Stimulated activated CD8-positive, alpha-beta memory T cell treated with anti-CD3 and anti-CD28 coated beads, Interleukin-15, amount 100 ng/mL, for 4 hours (primary cell): ENCODE results near the gene SORCS2.

Experiments
- DNase-seq, 2 donors: peaks; one replicate each; pipeline ENCODE4 v3.0.0-alpha.2; 2020; ENCODE audit warnings: low read depth in 2 of 2

The SORCS2 gene

DNA sequence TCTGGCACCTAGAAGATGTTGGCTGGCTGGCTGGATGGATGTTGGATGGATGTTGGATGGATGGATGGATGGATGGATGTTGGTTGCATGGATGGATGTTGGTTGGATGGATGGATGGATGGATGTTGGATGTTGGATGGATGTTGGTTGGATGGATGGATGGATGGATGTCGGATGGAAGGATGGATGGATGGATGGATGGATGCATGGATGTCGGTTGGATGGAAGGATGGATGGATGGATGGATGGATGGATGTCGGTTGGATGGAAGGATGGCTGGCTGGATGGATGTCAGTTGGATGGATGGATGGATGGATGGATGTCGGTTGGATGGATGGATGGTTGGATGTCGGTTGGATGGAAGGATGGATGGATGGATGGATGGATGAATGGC lies 145.7 kb downstream of the SORCS2 start:
- no peak for DNase-seq

DNA sequence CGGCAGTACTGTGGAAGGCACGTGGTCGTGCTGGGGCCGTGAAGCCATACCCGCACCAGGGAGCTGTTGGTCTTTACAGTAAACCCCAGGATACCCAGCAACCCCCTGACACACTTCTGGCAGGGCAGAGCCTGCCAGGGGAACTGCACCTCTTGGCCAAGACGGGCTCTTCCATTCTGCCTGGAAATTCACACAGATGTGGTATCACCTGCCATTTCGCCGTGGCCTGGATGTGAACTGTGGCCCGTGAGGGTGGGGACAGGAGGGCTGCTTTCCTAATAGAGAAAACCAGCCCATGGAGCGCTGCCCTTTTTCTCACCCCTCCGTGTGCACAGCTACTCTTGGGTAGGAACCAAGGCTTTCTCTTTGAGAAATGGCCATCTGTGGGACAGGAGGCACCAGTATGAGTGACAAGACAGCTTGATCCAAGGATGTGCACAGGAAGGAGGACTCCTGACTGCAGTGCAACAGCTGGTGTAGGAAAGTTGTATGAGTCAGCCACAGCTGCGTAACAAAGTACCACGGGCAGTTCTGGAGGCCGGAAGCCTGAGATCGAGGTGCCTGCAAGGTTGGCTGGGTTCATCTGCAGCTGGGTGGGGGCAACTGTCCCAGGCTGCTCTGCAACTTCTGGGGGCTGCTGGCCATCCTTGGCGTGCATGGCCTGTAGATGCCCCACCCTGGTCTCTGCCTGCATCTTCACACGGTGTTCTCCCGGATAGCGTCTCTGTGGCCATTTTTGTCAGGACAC lies 146.7 kb downstream of the SORCS2 start:
- no peak for DNase-seq

DNA sequence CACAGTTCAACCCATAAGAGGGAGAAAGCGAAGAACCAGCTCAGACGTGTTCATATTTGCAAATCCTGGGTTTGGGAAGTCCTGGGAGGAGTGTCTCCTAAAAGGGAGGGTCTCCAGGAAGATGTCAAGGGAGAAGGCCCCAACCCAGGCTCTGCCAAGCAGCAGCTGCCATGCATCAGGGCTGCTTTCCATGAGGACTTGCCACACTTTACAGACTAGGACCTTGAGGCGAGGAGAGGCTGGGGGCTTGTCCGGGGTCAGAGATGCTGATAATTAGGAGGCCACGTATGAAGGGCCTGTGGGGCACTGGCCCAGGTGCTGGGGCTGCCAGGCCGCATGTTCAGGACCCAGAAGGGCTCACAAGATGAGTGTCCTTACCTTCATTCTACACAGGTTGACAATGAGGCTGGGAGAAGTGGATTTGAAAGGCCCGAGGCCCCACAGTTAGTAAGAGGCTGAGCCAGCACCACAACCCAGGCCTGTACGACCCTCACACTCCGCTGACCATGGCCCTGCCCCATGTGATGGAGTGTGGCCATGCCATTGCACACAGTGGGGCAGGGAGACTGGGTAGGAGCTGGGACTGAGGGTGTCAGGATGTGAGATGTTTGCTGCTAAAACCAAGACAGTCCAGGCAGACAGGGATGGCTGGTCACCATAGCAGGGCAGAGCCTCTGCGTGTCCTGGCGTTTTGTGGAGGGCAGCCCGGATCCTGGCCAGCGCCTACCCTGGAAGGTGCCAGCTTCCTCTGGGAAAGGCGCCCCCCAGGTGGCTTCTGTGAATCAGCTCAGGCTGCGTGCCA lies 147.6 kb downstream of the SORCS2 start:
- no peak for DNase-seq

DNA sequence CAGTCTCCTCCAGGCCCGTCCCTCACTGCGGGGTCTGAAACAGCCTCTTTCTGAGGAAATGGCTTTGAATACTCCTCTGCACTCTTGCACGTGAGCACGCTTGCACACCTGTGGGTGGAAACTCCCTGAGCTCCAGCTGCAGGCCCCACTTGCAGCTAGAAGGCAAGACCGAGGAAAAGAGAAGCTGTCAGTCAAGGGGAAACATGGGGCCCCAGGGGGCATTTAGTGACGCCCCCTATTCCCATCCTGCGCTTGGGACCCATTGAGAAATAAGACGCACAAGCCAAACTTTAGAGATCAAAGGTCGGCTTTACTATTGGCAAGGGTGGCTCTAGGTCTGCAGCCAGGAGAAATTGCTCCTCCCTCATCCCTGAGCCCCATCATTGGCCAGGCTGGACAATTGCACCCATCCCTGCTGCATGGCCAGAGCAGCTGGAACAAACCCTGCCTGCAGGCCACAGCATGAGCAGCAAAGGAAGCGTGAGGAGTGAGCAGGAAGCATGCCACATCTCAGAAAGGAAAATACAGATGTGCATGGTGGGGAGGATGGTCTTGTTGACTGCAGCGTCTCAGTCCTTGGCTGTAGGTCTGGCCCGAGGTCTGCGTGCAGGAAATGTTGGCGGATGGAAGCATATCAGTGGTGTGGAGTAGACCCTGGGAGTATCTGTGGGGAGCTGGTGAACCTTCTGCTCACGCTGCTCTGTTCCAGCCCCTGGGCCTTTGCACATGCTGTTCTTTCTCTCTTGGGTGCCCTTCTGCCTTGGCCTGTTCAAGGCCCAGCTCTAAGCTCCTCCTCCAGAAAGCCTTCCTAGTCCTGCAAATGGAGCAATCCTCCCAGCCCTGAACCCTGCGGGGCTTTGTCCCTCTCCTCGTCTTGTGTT lies 148.5 kb downstream of the SORCS2 start:
- no peak for DNase-seq

DNA sequence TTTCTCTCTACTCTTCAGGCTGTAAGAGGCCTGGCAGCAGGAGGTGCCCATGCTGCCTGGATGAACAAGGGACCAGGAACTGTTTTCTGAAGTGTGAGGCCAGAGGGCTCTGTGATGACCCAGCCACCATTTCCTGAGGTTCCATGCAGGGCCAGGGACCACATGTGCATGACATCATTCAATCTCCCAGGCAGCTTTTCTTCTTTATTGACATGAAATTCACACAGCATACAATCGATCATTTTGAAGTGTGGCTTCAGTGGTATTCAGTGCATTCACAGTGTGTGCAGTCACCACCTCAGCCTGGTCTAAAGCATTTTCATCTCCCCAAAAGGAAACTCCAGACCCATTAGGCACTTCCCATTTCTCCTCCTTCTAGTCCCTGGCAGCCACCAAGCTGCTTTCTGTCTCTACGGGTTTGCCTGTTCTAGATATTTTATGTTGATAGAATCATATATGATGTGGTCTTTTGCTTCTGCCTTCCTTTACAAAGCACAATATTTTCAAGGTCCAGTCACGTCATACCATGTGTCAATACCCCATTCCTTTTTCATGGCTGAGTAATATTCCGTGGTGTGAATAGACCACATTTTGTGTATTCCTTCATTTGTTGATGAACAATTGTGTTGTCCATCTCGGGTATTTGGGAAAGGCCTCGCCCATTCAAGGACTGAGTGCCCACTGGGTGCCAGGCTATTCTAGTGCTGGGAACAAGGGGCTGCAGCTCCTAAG lies 149.3 kb downstream of the SORCS2 start:
- DNase-seq, result no peak

DNA sequence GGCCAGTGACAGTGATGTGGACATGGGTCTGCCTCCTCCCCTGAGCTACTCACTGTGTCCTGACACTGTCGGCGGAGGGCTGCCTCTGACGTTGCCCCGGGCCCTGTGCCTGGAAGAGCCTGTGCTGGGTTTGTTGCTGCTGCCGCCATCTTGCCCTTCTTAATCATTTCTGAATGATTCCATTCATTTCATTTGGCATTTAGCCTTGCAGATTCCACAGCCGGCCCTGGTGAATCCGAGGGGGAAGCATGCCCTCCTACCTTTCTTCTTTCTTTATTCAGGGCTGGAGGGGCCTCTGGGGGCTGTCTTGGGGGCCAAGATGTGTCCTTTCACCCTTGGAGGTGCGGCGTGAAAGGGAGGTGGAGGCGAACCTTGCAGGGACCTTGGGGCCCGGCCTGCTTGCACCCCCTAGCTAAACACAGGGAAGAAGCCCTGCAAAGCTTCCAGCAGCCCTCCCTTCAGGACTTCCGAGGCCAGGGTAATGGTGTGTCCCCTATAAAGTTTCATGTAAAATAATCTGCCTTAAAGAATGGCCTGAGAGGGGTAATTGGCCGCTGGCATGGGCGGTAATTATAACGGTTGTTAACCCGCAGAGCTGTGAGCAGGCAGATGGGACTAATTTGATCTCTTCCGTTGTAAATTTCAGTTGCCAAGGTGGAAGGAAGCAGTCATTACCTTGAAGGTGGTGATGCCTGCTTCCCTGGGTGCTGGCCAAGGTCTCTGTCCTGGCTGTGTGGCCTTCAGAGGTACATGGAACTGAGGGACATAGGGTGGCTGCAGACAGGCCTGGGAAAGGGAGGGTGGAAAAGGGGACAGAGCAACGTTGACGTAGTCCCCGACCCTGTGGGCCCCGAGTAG lies 150.1 kb downstream of the SORCS2 start:
- no peak for DNase-seq

DNA sequence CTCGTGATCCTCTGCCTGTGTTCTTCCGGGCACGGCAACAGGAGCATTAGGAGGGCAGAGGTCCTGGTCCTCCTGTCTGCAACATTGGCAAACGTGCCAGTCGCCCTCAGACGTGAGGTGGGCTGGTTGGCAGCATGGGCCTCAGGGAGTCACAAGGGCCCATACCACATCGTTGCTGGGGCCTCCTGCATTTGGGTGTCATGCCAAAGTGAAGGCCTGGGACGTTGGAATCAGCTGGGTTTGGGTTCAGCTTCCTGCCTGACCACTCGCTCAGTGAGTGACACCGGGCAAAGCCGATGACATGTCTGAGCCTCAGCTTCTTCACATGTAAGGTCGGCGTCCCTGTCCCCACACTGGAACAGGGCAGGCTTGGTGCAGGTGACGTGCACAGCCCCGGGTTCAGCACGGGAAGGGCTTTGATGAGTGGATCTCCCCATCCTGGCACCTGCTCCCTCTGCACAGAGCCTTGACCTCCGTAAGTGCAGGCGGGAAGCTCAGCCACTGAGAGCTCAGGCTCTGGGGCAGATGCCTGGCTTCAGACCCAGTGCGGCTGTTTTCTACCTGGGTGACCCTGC lies 150.8 kb downstream of the SORCS2 start:
- DNase-seq, result no peak

DNA sequence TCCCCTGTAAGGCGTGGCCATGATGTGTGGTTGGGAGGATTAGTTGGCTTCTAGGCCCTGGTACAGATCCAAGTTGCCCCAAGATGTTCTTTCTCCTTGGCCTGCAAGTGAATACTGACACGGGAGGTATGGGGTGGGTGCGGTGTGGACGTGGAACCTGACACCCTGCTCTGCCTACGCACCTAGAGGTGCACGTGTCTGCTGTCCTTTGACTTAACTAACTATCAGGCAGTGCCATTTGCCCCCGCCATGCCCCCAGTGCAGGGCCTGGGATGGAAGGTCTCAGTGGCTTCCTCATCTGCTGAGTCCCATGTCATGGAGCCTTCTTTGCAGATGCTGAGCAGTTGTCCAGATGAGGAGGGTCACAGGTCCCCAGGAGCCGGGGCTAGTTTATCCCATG lies 151.6 kb downstream of the SORCS2 start:
- no peak for DNase-seq

DNA sequence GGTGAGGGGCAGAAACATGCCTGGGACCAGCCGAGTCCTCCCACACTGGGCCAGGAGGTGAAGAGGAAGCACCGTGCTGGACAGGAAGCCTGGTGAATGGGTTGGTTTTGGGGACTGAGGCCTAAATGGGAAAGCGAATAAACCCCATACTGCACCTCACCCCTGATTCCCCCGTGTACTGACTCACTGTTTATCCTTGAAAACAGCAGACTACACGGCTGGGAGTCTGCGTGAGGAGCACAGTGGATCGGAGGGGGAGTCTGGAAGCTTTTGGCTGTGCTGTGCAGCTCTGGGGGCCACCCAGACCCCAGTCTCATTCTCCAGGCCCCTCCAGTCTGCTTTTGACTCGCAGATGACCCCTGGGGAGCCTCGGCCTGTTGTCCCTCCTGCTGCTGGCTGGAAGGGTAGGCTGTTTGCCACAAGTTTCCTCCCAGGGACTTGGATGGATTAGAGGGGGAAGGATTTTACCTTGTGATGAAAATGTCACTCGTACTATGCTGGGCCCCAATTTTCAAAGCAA lies 152.4 kb downstream of the SORCS2 start:
- no peak for DNase-seq

DNA sequence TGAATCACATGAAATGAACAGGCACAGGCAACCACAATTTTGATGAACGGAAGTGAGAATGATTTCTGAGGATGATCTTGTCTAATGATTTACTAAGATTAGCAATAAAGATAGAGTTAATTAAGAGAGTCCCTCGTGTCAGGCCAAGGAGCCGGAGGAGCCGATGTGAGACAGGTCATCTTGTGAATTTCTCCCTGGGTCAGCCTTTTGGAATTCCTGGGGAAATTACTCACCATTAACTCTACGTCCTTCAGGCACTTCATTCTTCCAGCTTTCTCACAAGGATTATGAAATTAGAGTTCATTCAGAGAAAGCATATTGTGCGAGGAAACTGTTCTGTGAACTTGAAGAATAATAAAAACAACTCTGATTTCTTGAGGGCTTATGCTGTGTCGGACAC lies 155.6 kb downstream of the SORCS2 start:
- no peak for DNase-seq

DNA sequence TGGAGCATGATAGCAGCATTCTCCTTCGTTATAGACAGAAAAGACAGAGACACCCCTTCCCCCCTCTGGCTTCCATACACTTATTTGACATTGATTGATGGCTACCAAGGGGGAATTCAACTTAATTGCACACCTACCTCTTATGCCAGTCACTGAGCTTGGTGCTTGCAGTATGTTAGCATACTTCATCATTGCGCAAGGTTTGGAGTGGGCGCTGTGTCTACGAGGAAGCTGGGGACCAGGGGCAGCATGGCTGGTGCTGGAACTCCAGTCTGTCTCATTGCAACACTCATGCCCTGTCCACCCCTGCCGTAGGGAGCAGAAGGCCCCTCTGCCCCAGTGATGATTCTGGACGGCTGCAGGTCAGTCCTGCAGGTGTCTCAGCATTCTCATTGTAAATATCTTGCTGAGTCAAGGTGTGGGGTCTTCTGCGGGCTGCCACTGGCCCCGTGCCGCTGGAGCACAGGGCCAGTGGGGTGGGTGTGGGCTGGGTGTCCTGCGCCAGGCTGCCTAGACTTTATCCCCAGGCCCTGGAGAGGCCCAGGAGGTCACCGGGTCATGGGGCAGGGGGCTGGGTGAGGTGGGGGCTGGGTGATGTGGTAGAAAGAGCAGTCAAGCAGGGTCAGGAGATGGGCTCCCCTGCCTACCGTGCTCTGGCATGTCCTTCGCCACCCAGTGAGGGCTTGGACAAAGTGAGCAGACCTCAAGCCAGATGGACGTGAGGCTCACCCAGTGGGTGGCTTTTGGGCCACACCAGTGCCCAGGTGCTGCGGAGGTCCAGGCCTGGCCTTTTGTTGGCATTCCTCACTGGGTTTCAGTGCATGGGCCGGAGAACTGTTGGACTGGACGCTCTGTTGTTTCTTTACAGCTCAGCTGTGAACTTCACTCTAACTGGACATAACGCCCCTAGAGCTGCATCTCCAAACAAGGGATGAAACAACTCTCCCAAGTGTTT lies 156.9 kb downstream of the SORCS2 start:
- DNase-seq, result no peak

DNA sequence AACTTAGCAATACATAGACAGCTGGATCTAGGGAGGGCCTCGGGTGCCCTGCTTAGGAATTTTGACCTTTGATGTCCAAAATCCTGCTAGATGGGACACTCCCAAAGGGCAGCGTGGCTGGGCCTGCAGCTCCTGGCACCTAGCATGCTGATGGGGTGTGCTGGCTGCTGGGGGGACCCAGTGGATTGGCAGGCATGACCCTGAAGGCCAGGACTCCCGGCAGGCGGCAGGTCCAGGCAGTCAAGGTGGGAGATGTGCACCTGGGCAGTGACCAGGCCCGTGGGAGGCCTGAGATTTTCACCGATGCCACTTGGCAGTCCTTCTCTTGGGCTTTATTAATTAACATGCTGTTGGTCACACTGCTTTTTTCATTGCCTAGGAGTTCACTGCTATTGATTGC lies 158.1 kb downstream of the SORCS2 start:
- DNase-seq, result no peak

DNA sequence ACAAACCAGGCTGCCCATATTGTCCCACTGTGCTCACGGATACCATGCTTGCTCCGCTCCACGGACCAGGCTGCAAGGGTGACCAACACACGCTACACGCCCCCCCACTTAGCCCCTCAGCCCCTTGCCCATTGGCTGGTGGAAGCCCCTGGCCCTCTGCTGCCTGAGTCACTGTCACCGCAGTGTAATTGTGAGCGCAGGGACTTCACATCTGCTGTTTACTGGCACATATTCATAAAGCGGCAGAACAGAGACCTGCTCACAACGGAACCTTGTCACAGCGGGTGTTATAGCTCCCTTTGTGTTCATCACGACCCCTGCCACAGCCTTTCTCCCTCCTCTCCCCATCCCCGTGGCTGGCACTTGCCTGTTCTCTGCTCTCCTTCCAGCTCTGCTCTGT lies 158.7 kb downstream of the SORCS2 start:
- no peak for DNase-seq

DNA sequence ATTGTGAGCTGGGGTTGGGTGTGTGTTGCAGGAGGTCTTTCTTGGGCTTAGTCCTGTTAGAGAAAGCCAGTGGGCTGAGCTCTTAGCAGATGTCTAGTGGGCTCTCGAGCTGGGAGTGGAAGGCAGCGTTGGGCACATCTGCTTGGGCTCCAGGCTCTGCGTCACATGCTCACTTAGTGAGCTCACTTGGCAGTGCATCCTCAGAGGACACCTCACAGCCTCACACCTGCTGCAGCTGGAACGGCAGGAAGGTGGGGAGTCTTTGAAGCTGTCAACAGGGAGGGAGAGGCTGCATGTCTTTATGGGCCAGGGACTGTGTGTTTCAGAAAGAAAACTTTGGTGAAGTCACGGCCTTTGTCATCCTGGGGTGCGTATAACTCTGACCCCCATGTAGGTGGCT lies 160.1 kb downstream of the SORCS2 start:
- DNase-seq, result no peak

DNA sequence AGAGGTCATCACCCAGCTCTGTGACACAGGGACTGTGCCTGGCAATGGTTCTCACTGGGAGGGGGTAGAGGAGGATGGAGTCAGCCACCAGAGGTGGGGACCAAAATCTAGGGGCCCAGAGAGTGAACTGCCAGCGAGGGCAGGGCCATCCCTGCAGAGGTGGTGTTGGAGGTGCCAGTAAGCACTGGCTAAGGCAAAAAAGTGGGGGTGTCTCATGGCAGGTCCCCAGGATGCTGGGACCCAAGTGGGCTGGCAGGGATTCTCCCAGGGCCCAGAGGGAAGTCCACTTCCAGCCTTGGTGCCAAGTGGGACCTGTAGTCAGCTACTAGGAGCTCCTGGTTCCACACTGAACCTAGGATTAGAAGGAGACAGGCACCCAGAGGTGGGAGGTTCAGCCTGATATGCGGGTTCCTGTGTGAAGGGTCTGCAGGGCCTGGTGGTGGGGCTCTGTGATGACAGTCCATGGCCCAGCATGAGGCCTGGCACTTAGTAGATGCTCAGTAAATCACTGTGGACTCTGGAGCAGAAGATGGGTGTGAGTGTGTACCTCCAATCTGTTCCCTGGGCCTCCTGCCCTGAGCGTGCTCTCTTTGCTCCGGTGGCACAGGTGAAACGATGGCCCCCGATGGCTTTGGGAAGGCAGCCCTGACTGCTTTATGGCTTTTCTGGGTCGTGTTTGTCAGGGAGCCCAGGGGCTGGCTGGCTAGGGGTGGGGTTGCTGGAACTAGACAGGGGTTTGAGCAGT lies 160.9 kb downstream of the SORCS2 start:
- DNase-seq, result no peak

DNA sequence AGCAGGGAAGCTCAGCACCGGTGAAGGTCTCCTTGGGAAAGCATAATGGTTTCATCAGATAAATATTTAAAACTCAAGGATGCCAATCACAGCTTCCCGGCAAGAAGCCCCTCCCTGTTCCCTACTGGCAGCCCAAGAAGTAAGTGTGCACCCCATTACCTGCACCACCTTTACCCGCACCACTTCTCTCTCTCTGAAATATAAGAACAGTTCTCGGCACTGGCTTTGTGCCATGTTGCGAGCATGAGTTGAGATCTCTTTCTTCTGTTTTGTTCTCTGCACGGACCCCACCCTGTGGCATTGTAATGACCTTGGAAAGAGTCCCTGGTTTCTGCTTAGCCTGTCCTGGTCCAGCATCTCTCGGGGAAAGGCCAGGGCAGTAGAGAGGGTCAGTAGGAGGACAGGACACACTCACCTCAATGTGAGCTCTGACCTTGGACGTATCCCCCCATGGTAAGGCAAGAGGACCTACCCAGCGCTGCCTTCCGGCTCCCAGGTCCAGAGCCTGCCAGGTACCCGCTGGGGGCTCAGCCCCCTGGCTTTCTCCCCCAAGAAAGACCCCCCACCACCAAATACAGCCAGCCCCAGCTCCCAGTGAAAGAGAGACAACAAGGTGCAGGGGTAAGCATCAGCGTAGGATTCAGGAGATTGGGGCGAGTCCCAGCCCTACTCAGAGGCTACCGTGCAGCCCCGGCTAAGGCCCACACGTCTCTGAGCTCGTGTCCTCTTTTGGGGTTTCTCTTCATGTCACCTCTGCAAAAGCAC lies 161.7 kb downstream of the SORCS2 start:
- DNase-seq, result no peak

DNA sequence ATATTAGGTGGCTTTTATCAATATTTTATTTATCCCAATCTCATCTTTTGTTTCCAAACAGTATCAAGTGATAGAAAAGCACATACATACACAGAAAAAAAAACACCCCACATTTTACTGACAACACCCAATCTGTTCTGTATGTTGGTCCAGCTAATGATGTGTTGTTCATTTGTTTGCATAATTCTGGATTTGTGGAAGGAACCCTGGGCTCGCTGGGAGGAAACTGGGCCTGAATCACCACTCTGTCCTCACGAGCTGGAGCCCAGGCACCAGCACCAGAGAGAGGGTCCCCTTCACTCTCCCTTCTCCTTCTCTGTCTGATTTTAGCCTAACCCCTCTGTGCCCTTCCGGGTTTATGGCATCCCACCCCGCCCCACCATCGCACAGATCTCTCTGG lies 162.6 kb downstream of the SORCS2 start:
- DNase-seq, result no peak

DNA sequence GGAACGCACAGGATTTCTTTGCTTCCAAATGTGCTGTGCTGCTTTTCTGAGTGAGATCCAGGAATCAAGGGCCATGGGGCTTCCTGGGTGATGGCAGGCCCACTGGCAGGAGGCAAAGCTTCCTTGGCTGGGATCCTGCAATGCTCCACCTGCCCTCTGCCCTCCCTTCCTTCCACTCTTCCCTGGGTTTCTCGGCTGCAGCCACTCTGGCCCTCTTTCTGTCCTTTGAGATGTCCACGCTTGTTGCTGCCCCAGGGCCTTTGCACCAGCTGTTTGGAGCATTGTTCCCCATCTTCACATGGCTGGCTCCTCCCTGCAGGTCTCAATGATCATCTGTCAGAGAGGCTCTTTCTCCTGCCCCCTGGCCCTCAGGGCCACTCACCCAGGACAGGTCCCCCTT lies 163.5 kb downstream of the SORCS2 start:
- no peak for DNase-seq
